DOHH2 (cell line): ENCODE results near the gene TNRC6B.

Experiments used
- EZH2phosphoT487 ChIP-seq: fragments of 200-600 bp; sonication (generic); IDR thresholded peaks from 2 replicates; pipeline ENCODE4 v1.6.1; 2017; ENCODE audit warnings: borderline replicate concordance, mild to moderate bottlenecking, antibody characterized with exemption, low read length, moderate library complexity, mixed read lengths
- TF ChIP-seq, protein P1 (sequence below): fragments of 200-600 bp; sonication (generic); IDR thresholded peaks from one replicate; pipeline ENCODE4 v1.5.1; 2014; ENCODE audit warnings: antibody characterized with exemption, mild to moderate bottlenecking, low read depth, low read length; ENCODE audit not compliant: poor library complexity, severe bottlenecking

GRCh38 chr22:40250608-40251007 lies 72.9 kb downstream of the TNRC6B start:
- TF ChIP-seq, protein P1, sequence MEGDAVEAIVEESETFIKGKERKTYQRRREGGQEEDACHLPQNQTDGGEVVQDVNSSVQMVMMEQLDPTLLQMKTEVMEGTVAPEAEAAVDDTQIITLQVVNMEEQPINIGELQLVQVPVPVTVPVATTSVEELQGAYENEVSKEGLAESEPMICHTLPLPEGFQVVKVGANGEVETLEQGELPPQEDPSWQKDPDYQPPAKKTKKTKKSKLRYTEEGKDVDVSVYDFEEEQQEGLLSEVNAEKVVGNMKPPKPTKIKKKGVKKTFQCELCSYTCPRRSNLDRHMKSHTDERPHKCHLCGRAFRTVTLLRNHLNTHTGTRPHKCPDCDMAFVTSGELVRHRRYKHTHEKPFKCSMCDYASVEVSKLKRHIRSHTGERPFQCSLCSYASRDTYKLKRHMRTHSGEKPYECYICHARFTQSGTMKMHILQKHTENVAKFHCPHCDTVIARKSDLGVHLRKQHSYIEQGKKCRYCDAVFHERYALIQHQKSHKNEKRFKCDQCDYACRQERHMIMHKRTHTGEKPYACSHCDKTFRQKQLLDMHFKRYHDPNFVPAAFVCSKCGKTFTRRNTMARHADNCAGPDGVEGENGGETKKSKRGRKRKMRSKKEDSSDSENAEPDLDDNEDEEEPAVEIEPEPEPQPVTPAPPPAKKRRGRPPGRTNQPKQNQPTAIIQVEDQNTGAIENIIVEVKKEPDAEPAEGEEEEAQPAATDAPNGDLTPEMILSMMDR: no peak
- no peak for TF ChIP-seq EZH2phosphoT487
